Measurements from ENCODE around the gene MED23.

The MED23 gene

DNA sequence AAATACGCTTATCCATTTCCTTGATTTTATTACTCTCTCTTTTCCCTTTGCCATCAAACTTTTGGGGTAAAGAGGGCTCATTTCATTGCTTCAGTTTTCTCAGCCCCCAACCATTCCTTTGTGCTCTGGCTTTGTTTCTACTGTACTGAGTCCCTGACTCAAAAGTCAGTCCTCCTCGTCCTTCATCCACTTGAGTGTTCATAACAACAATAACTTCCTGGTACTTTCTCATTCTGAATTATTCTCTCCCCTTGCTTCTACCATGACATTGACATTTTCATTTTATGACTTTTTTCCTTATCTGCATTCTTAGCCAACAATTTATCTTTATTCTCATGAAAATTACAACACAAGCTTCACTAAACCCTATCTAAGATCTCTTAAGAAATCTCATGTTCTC lies 10.0 kb upstream of the MED23 start:
- no peak for DNase-seq

DNA sequence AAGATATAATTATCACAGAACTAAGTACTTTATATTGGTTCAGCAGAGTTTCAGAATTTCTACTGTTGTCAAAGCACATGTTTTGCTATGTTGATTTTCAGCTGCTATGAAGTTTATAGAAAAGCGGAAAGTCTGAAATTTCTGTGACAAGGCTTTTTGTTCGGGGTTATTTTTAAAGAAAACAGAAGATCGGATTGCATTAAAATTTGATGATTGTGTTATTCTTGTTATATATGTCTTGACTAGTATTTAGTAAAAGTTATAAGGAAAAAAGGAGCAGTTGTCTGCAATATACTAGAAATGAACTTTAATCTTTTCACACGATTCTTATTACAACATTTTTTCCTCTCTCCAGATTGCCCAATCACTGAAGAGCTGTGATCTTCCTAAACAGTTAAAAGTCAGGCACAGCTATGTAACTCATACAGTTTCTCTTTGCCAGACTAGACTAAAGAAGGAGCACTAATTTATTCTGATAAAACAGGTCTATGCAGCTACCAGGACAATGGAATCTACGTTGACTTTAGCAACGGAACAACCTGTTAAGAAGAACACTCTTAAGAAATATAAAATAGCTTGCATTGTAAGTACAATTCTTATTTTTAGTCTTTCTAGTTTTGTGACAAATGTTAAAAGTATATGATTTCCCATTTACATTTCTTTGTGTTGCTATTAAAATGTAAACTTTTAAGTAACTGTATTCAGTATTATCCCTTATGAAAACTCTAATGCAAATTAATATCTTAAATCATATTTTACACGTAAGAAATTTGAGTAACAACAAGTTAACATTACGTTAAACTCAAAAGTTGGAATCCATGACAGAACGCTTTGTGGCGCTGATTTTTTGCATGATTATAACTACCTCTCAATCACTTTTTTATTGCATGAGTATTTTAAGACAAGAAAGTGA lies 9.1 kb upstream of the MED23 start, which contains the start of gene ENPP3:
Gene ENPP3 (plus strand): TSS at position 423 of the 913 bp plus-strand sequence. CDS start 83 bp downstream, at position 506.
- DNase-seq = no peak

DNA sequence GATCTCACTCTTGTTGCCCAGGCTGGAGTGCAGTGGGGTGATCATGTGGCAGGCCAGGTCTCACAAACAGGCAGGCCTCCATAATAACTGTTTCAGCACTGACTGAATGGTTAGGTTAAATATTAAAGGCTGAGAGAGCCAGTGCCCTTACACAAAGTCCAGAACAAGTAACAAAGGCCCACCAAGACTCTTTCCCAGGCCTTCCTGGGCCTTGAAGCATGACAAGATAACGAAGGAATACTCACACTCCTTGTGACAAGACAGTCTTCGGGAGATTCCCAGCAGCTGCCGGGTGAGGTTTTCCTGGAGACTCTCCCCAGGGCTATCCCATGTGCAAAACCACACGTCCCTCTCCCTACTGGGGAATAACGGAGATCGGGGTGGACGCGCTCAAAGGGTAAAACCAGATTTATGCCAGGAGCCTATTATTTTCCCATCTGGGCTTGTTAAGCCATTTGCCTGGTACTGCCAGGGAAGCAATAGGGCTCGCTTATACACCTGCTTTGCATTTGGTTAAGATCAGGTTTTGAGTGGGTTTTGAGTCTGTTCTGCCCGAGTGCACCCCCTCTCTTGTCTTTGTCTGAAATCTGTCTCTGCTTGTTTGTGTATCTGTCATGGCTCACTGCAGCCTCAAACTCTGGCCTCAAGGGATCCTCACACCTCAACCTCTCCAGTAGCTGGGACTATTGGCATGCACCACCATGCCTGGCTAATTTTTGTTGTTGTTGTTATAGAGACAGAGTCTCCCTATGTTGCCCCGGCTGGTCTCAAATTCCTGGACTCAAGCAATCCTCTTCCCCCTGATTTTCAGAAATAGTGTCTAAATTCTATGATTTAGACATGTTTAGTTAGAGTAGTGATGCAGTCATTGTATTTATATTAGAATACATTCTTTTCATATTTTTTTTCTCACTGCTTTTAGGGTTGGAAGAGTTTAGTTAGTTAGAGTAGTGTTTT lies 7.6 kb upstream of the MED23 start:
- DNase-seq = no peak

- DNase-seq = no peak
These were observed 3.7 kb upstream of the MED23 start for GRCh38 chr6:131631625-131632289.

DNA sequence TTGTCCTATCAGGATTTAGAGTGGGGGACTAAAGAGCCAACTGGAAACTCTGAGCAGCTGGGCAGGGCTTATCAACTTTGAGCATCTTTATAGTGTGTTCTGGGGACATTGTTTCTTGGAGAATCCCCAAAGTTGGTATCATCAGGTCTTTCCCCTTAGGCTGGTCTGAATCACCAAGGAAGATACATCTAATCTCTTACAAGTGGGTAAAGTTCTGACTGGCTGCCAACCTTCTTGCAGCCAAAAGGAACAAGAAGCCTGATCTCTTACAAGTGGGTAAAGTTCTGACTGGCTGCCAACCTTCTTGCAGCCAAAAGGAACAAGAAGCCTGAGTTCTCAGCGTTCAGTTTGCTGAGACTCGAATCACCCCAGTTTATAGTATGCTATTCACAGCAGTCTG lies 1.6 kb upstream of the MED23 start:
- no peak for DNase-seq

- no peak for DNase-seq
These were observed 684 bp upstream of the MED23 start for GRCh38 chr6:131628726-131629125.

GRCh38 chr6:131615275-131615674 lies 12.8 kb downstream of the MED23 start:
- DNase-seq = no peak

DNA sequence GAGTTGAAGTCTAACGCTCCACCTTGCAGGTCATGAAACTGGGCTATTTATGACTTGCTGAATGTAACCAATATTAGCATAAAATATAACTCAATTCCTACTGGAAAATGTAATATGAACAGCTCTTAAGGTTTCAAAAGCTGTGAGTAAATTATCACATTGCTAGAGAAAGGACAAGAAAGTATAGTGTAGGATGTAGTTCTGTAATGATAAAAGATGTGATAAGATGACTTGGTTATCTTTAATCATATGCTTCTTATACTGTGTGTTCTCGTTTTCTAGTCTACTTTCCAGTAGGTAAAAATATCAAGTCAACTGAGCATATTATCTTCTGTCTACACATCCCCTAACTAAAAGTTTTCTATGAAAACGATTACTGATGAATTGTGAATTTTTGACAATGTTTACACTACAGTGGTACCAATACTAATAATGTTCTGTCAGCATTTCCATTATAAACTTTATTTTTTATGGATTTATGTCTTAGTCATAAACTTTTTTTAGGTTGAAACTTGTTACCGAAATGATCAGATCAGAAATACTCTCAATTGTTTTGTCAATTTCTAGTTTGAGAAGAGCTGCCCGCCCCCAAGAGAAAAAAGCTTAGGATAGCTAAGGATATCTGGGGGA lies 14.6 kb downstream of the MED23 start:
- DNase-seq = no peak

- no peak for DNase-seq
These were observed 25.2 kb downstream of the MED23 start for GRCh38 chr6:131602781-131603312.

- DNase-seq = no peak
These were observed 27.3 kb downstream of the MED23 start for GRCh38 chr6:131600716-131601115.

GRCh38 chr6:131597446-131597845 lies 30.6 kb downstream of the MED23 start:
- peak in 1 of 2 experiments; percentile 4 for DNase-seq

DNA sequence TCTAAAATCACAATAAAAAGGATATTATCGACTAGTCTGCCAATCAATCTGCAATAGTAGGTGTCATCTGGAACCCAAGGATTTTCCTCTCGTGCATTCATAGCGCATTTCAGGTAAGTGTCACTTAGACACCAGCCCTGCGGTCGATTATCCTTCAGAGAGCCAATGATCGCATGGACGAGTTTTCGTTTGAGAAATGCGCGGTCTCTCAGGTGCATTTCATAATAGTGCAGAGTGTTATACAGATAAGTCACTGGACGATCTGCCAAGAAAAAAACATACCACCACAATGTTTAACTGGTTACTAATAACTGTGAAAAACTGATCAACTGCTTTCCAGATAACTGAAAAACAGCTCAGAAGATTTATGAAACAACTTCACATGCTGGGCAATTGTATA lies 34.0 kb downstream of the MED23 start:
- no peak for DNase-seq

DNA sequence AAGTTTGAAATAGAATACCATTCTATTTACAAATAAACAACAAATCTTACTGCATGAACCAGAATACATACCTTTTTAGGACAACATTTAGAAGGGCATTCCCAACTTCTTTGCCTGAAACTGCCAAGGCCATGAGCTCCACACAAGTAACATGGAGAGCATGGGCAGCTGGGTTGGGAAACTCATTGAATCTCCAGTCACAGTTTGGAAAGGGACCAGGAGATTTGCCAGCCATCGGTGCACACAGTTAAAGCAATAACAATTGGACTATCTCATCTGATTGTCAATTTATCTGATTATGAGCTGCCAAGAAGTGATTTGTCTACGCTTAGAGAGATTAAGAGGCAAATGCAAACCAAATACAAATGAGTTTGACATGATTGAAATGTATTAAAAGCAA lies 35.1 kb downstream of the MED23 start:
- no peak for DNase-seq

DNA sequence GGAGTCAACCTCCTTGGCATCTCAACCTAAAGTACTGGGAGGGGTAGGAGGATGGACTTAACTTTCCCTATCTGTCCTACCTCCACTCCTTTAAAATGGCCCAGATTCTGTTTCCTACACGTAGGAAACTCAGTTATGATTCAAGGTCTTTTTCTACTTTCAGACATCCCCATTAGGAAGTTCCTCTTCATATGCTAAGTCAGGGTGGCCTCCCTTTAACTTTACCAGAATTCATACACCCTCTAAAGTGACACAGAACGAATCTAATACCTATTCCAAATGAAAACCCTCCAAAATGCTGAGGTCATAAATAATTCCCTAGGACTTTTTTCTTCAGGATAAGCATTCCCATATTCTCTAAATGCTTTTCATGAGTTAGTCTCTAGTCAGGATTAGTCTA lies 39.4 kb downstream of the MED23 start:
- no peak for DNase-seq

DNA sequence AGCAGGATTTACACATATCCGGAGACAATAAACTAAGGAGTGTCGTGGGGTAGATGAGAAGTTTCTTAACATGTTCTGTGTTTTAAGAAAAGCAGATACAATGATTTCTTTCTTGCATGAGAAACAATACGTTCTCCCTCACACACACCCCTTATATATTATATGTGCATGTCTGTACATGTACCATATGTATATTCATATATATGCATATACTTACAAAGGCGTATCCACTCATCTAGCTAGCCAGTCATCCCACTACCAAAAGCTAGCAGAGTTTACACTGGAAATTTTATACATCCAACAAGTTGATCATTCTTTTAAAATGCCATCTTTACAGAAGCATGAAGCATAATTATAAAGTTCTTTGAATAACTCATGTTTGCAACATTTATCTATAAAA lies 40.1 kb downstream of the MED23 start:
- DNase-seq = no peak

GRCh38 chr6:131586543-131586942 lies 41.5 kb downstream of the MED23 start:
- DNase-seq = no peak

DNA sequence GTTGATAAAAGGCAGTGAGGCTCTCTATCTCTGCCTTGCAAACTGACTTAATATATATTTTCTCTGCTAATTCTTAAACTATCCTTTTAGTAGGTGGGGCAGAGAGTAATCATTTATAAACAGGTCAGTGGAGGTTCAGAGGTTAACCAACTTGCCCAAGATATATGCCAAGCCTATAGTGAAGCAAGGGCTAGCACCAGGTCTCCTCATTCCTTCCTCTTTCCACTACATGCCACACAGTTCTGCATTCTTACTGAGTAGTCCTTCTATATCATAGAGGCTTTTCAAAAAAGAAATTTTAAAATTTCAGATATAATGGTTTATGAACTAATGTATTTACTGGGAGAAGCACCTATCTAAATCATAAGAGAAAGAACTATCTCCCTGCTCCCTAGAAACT lies 46.5 kb downstream of the MED23 start:
- no peak for DNase-seq

DNA sequence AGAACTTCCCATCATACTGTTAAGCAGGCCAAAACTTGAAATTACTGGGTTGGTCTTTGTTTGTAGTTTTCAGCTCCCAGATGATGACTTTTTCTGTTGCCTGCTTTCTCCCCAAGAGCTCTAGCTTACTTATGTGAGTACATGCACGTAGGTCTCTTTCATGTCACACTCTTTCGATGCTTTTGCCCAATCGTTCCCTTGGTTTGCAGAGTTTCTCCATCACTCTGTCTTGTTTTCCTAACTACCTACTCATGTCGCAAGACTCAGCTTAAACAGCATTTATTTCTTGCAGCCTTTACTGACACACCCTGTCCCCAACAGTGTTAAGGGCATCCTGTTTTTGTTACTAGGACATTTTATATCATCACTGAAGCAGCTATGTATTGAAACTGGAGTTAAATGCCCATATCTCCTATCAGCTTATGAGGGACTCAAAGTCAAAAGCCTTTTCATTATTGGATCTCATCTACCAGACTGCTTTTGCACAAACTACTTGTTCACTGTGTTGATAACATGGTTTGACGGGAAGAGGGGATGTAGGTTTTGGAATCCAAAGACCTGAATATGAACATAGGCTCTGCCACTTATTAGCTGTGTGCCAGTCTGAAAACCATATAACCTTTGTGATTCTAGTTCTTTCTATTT lies 52.1 kb downstream of the MED23 start:
- DNase-seq = no peak

DNA sequence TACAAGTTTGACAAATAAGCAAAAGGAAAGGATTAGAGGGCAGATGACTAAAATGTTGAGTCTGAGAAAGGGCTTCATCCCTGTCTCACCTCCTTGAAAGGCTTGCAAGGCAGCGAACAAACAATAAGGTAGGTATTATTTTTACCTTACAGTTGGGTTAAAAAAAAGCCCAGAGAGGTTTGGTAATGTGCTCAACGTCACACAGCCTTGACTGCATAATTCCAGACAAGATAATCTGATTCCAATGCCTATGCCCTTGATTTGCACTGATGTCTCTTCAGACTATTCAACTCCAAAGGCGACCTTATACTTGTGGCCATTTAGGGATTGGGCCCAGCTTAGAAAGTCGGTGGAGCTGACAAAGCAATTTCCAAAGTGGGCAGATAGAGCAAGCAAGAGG lies 53.4 kb downstream of the MED23 start:
- no peak for DNase-seq

GRCh38 chr6:131574133-131574532 lies 53.9 kb downstream of the MED23 start:
- no peak for DNase-seq

DNA sequence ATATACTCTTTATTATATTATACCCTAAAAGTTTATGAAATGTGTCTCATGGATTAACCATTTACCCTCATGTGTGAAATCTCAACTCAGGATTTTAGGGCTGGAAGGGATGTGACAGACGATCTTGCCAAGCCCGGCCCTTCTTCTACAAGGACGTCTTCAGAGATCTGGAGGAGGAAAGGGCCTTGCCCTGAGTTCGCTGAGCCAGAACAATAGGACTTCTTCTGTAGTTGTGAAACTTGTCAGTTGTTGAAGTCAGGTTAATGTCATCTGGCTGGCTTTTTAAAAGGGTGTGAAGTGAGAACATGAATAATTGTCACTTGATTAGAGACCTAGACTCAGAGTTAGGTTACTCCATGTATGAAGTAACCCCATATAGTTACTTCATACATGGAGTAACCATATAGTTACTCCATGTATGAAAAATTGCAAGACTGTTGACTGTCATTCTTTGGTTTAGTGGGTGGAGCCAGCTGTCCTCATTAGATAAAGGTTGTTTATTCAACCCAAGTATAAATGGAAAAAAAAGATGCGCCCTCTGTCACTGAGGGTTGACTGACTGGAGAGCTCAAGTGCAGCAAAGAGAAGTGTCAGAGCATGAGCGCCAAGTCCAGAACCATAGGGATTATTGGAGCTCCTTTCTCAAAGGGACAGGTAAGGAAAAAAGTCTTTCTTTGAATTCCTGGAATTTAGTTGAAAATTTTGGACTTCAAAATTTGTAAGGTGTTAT lies 55.2 kb downstream of the MED23 start, which contains the start of gene ARG1:
Gene ARG1 (plus strand): TSS at position 541 of the 730 bp plus-strand sequence. CDS start 57 bp downstream, at position 598.
- no peak for DNase-seq
